ENCODE results near the gene PKNOX2. TPM values are rescaled to one million over a fixed set of nuclear protein-coding genes. Genes with fewer than 3 reads are reported as not detected.

Gene PKNOX2
- total RNA-seq, 1 experiment from 2014 or later, result not detected

DNA sequence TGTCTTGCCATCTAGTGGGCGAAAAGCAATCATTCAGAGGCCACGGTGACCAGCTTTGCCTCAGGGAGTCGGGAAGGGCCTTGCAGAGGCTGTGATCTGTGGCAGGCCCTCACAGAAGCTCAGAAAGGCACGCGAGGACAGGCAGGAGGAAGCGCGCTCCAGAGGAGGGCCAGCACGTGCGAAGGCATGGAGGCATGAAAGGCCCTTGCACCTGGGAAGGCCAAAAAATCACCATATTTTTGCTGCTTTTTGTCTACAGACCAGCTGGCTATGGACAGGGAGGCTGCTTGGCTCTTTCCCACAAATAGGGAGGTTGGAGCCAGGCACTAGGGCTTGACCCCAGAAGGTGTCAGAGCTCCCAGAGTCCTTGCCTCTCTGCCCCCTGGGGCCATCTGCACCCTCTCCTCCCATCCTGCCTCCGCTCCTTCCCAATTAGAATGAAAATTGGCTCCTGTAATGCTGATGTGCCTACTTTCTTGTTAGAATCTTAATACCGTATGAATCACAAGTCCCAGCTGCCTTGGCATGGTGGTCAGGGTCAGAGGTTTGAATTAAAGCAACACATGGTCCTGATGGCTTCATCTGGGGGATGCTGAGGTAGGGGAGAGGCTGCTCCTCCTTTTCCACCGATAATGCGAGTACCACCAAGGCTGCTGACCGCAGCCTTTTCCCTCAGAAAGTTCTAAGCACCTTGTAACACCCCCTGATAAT is 262.4 kb downstream of the PKNOX2 start:
- H3K27me3 Mint-ChIP-seq (ENCODE audit: insufficient read depth, unreplicated experiment), result peaks cover 26% of the 10 kb centered on the region
- no peak overlapping the region for H3K4me3 Mint-ChIP-seq (ENCODE audit: unreplicated experiment)
- Histone ChIP-seq H3K27me3 (replicated peaks; ENCODE audit: control insufficient read depth, insufficient read depth, low read length) (peaks cover 5% of the 10 kb centered on the region), H3K4me1 (no peaks in the 10 kb centered on the region), H3K36me3 (ENCODE audit: control insufficient read depth, insufficient read depth, low read length) (no peaks in the 10 kb centered on the region), H3K4me3 (ENCODE audit: low read depth, low read length) (no peak overlapping the region), H3K9me3 (no peaks in the 10 kb centered on the region)
- H3K9me3 Mint-ChIP-seq (ENCODE audit: unreplicated experiment), result no peaks in the 10 kb centered on the region
- no peaks in the 10 kb centered on the region for H3K4me1 Mint-ChIP-seq (ENCODE audit: low read depth, unreplicated experiment)
- intact Hi-C loops (cut with micrococcal nuclease; ENCODE audit: unreplicated experiment), result loop anchor here (5.0 kb wide), 1 partner anchor 445 kb away; no protein-coding TSS in a partner anchor
- H3K36me3 Mint-ChIP-seq (ENCODE audit: insufficient read depth, unreplicated experiment), result no peaks in the 10 kb centered on the region
- CTCF ChIA-PET, result interaction anchor here (0.6 to 1.1 kb wide), 5 partner anchors 21 to 486 kb away, joined by 3 to 6 read pairs (median 3); no protein-coding TSS in a partner anchor
- POLR2A ChIA-PET, result no interaction called here
- no peak overlapping the region for H3K27ac Mint-ChIP-seq (ENCODE audit: unreplicated experiment)
- no TSS peak for BruUV-seq (replicated peaks)
- TF ChIP-seq, protein P1, sequence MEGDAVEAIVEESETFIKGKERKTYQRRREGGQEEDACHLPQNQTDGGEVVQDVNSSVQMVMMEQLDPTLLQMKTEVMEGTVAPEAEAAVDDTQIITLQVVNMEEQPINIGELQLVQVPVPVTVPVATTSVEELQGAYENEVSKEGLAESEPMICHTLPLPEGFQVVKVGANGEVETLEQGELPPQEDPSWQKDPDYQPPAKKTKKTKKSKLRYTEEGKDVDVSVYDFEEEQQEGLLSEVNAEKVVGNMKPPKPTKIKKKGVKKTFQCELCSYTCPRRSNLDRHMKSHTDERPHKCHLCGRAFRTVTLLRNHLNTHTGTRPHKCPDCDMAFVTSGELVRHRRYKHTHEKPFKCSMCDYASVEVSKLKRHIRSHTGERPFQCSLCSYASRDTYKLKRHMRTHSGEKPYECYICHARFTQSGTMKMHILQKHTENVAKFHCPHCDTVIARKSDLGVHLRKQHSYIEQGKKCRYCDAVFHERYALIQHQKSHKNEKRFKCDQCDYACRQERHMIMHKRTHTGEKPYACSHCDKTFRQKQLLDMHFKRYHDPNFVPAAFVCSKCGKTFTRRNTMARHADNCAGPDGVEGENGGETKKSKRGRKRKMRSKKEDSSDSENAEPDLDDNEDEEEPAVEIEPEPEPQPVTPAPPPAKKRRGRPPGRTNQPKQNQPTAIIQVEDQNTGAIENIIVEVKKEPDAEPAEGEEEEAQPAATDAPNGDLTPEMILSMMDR (IDR thresholded peaks at IDR 0.05; ENCODE audit: insufficient read depth in 1 of 2, low read depth in 1 of 2, low read length in 1 of 2, severe bottlenecking in 1 of 2, unreplicated experiment in 1 of 2), result no peak
- no peak for DNase-seq

DNA sequence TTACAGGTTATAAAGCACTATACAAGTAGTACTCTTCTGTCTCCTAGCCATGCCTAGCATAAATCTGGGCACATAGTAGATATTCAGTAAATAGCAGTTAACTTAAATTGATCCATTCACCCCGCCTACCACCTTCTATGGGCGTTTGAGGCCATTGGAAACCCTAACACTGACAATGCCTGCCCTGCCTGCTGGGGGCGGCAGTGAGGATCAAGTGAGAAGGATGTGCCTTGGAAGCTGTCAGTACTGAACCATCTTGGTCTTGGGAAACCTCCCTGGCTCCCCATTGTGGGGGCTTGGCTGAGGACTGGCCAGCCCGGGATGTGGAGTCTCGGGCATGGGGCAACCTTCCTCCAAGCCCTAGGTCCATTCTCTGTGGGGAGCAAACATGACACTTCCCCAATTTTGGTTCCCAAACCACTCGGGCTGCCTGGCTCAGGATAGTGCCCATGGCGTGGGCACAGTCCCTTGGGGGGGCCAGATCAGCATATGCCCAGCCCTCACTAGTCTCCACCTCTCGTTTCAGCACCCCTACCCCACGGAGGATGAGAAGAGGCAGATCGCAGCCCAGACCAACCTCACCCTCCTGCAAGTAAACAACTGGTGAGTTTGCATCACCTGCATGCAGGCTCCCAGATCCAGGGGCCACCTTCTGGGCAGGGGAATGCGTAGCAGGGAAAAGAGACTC is 264.1 kb downstream of the PKNOX2 start:
- H3K4me3 Mint-ChIP-seq (ENCODE audit: unreplicated experiment), result no peak overlapping the region
- no peaks in the 10 kb centered on the region for H3K36me3 Mint-ChIP-seq (ENCODE audit: insufficient read depth, unreplicated experiment)
- Histone ChIP-seq H3K27me3 (replicated peaks; ENCODE audit: control insufficient read depth, insufficient read depth, low read length) (peaks cover 1% of the 10 kb centered on the region; the same call in 1 of the 2 replicates), H3K4me3 (ENCODE audit: low read depth, low read length) (no peak overlapping the region), H3K9me3 (no peaks in the 10 kb centered on the region), H3K36me3 (ENCODE audit: control insufficient read depth, insufficient read depth, low read length) (no peaks in the 10 kb centered on the region), H3K4me1 (0 out of 2 replicates have a peak, but pooled peaks cover 6% of the 10 kb centered on the region)
- intact Hi-C loops (cut with micrococcal nuclease; ENCODE audit: unreplicated experiment), result loop anchor here (1.0 to 5.0 kb wide), 3 partner anchors 337 to 466 kb away; no protein-coding TSS in a partner anchor
- H3K4me1 Mint-ChIP-seq (ENCODE audit: low read depth, unreplicated experiment), result no peaks in the 10 kb centered on the region
- no TSS peak for BruUV-seq (replicated peaks)
- H3K9me3 Mint-ChIP-seq (ENCODE audit: unreplicated experiment), result no peaks in the 10 kb centered on the region
- DNase-seq, result no peak
- ChIA-PET CTCF (interaction anchor here (0.6 to 3.7 kb wide), 9 partner anchors 10 to 337 kb away, joined by 3 to 20 read pairs (median 3); no protein-coding TSS in a partner anchor), POLR2A (no interaction called here)
- TF ChIP-seq, protein P1 (IDR thresholded peaks at IDR 0.05; ENCODE audit: insufficient read depth in 1 of 2, low read depth in 1 of 2, low read length in 1 of 2, severe bottlenecking in 1 of 2, unreplicated experiment in 1 of 2), result peak in 1 of 2 experiments; percentile 0
- H3K27me3 Mint-ChIP-seq (ENCODE audit: insufficient read depth, unreplicated experiment), result peaks cover 28% of the 10 kb centered on the region
- no peak overlapping the region for H3K27ac Mint-ChIP-seq (ENCODE audit: unreplicated experiment)

DNA sequence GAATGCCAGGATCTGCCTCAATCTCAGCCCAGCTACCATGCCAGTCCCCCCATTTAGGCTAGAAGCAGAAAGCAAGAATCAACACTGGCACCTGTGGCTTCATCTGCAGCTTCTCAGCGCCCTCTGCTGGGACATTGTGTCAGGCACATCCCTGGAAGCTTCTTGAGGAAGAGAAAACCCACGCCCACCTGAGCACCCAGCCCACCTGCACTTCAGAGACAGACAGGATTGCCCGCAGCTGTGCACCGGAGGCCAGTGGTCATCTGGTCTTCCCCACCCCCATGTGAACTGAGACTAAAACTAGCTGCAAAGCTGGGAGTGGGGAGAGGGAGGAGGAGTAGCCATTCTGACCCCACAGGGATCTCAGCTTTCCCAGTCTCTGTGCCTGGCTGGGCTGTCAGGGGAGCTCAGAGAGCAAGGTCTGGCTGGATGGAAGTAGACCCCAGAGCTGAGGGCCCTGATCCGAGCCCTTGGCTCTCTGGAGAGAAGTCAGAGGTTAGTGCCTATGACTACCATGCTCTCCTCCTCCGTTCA is 264.7 kb downstream of the PKNOX2 start:
- DNase-seq, result peak; percentile 76 to 78
- intact Hi-C loops (cut with micrococcal nuclease; ENCODE audit: unreplicated experiment), result loop anchor here (1.0 to 5.0 kb wide), 3 partner anchors 338 to 467 kb away; no protein-coding TSS in a partner anchor
- CTCF ChIA-PET, result interaction anchor here (0.6 to 3.7 kb wide), 9 partner anchors 9 to 338 kb away, joined by 3 to 20 read pairs (median 3); no protein-coding TSS in a partner anchor
- H3K9me3 Mint-ChIP-seq (ENCODE audit: unreplicated experiment), result no peaks in the 10 kb centered on the region
- H3K36me3 ChIP-seq (ENCODE audit: control insufficient read depth, insufficient read depth, low read length), result no peaks in the 10 kb centered on the region
- H3K27me3 Mint-ChIP-seq (ENCODE audit: insufficient read depth, unreplicated experiment), result peaks cover 24% of the 10 kb centered on the region
- no TSS peak for BruUV-seq (replicated peaks)
- no peak overlapping the region for H3K4me3 ChIP-seq (ENCODE audit: low read depth, low read length)
- no peaks in the 10 kb centered on the region for H3K36me3 Mint-ChIP-seq (ENCODE audit: insufficient read depth, unreplicated experiment)
- no peak overlapping the region for H3K27ac Mint-ChIP-seq (ENCODE audit: unreplicated experiment)
- no peaks in the 10 kb centered on the region for H3K4me1 Mint-ChIP-seq (ENCODE audit: low read depth, unreplicated experiment)
- POLR2A ChIA-PET, result no interaction called here
- H3K4me3 Mint-ChIP-seq (ENCODE audit: unreplicated experiment), result no peak overlapping the region
- TF ChIP-seq, protein P1 (IDR thresholded peaks at IDR 0.05; ENCODE audit: insufficient read depth in 1 of 2, low read depth in 1 of 2, low read length in 1 of 2, severe bottlenecking in 1 of 2, unreplicated experiment in 1 of 2), result peak; percentile 93 to 95
- peaks cover 1% of the 10 kb centered on the region; the same call in 1 of the 2 replicates for H3K27me3 ChIP-seq (replicated peaks; ENCODE audit: control insufficient read depth, insufficient read depth, low read length)
- H3K9me3 ChIP-seq, result no peaks in the 10 kb centered on the region
- 0 out of 2 replicates have a peak, but pooled peaks cover 7% of the 10 kb centered on the region for H3K4me1 ChIP-seq

All from Caco-2 (cell line).